ENCODE results near the gene LIN7C. TPM values are rescaled to one million over a fixed set of nuclear protein-coding genes. Genes with fewer than 3 reads are reported as not detected.
A peak's percentile ranks its signal among the peaks of the same experiment; 100 is the strongest.

Gene LIN7C
- total and polyA plus RNA-seq, 4 donors: 5.2 to 43.7 (median 25.8) TPM

DNA sequence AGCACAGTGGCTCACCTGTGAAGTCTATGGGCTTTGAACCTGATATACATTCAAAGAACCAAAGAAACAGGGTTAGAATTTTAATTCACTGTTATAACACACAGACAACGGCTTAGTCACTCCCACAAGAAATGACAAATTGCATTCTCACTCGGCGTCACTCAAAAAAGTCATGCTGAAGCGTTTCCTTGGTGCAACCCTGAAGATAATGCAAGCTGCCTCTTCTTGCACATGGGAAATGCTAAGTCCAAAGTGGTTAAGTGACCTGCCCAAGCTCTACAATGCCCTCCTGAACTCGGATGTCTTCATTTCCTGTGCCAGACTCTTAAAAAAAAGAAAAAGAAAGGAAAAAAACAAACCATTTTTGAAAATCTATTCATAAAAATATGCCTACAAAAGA is 44.0 kb downstream of the LIN7C start:
- H3K4me3 ChIP-seq (ENCODE audit: low read depth in 1 of 3, low read length in 3 of 3): no peak overlapping the region
- H3K4me1 ChIP-seq (ENCODE audit: control insufficient read depth in 4 of 4, insufficient read depth in 4 of 4, low read length in 3 of 4): peaks cover 8 to 47% (median 21%) of the 10 kb centered on the region in 4 donors
- no peaks in the 10 kb centered on the region for H3K36me3 ChIP-seq (ENCODE audit: control insufficient read depth in 4 of 4, insufficient read depth in 3 of 4, low read depth in 1 of 4, low read length in 3 of 4)
- H3K27ac ChIP-seq (ENCODE audit: low read depth in 1 of 2, low read length in 2 of 2): no peak overlapping the region
- no peaks in the 10 kb centered on the region for H3K9me3 ChIP-seq (ENCODE audit: control insufficient read depth in 4 of 4, low read length in 3 of 4)
- no peaks in the 10 kb centered on the region for H3K27me3 ChIP-seq (ENCODE audit: control insufficient read depth in 4 of 4, insufficient read depth in 4 of 4, low read length in 3 of 4)
- 73% methylated on average over 5 of the region's 5 CpGs for WGBS
- H3K9ac ChIP-seq (ENCODE audit: low read depth in 1 of 2, low read length in 2 of 2): no peak overlapping the region
- DNase-seq (ENCODE audit: low spot score): no peak
- TF ChIP-seq, protein P1, sequence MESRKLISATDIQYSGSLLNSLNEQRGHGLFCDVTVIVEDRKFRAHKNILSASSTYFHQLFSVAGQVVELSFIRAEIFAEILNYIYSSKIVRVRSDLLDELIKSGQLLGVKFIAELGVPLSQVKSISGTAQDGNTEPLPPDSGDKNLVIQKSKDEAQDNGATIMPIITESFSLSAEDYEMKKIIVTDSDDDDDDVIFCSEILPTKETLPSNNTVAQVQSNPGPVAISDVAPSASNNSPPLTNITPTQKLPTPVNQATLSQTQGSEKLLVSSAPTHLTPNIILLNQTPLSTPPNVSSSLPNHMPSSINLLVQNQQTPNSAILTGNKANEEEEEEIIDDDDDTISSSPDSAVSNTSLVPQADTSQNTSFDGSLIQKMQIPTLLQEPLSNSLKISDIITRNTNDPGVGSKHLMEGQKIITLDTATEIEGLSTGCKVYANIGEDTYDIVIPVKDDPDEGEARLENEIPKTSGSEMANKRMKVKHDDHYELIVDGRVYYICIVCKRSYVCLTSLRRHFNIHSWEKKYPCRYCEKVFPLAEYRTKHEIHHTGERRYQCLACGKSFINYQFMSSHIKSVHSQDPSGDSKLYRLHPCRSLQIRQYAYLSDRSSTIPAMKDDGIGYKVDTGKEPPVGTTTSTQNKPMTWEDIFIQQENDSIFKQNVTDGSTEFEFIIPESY (IDR thresholded peaks at IDR 0.05): no peak
- no peak for TF ChIP-seq EGR1 (IDR thresholded peaks at IDR 0.05; ENCODE audit: low read depth in 2 of 2)
- no peak for TF ChIP-seq NR2F2 (IDR thresholded peaks at IDR 0.05)
- no peak for TF ChIP-seq HNF4A (conservative IDR thresholded peaks at IDR 0.05)
- TF ChIP-seq JUND (IDR thresholded peaks at IDR 0.05): no peak

DNA sequence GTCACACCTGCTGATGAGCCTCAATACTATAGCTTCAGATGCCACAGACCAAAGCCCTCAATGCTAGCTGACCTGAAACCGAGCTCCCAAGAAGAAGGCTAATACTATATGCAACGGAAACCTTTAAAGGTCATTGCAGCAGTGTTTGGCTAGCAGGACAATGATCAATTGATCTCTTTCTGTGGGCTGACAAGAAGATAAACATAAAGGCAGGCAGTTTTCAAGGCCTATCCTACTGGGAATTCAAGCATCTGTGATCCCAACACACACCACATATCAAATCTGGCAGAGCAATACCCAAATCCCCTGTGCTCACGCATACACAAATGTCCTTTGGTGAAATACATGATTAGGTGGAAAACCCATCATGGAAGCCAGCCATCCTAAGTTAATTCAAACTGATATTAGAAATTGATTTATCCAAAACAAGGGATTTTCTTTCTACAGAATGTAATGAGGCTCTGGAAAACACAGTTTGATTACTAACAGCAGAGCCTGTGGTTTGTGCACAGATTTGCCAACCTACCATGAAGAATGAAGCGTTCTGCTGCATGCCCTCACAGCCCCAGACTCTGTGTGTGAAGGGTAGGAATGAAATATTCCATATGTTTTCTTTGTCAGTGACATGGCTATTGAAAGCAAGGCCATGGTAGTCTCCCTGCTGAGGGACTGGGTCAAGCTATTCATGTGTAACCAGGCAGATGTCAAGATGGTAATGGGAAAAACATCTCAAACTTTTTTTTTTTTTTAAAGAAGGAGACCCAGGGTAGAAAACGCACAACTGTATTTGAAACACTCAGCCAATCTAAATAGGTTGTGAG is 46.2 kb downstream of the LIN7C start:
- Histone ChIP-seq H3K27me3 (ENCODE audit: control insufficient read depth in 4 of 4, insufficient read depth in 4 of 4, low read length in 3 of 4) (no peaks in the 10 kb centered on the region), H3K4me1 (ENCODE audit: control insufficient read depth in 4 of 4, insufficient read depth in 4 of 4, low read length in 3 of 4) (peaks cover 11 to 59% (median 34%) of the 10 kb centered on the region in 4 donors), H3K9ac (ENCODE audit: low read depth in 1 of 2, low read length in 2 of 2) (no peak overlapping the region), H3K36me3 (ENCODE audit: control insufficient read depth in 4 of 4, insufficient read depth in 3 of 4, low read depth in 1 of 4, low read length in 3 of 4) (no peaks in the 10 kb centered on the region), H3K4me3 (ENCODE audit: low read depth in 1 of 3, low read length in 3 of 3) (no peak overlapping the region), H3K27ac (ENCODE audit: low read depth in 1 of 2, low read length in 2 of 2) (peak overlapping the region in 1 of 2 donors; percentile 15), H3K9me3 (ENCODE audit: control insufficient read depth in 4 of 4, low read length in 3 of 4) (no peaks in the 10 kb centered on the region)
- 63% methylated on average over 5 of the region's 5 CpGs for WGBS
- no peak for DNase-seq (ENCODE audit: low spot score)
- TF ChIP-seq HNF4A (conservative IDR thresholded peaks at IDR 0.05) (peak; percentile 20 to 21), RAD21 (IDR thresholded peaks at IDR 0.05) (peak in 1 of 2 donors; percentile 34), JUND (IDR thresholded peaks at IDR 0.05) (peak in 1 of 2 donors; percentile 14), NR2F2 (IDR thresholded peaks at IDR 0.05) (no peak), YY1 (IDR thresholded peaks at IDR 0.05) (no peak), HNF4G (IDR thresholded peaks at IDR 0.05) (no peak)
- TF ChIP-seq, protein P2, sequence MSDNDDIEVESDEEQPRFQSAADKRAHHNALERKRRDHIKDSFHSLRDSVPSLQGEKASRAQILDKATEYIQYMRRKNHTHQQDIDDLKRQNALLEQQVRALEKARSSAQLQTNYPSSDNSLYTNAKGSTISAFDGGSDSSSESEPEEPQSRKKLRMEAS (IDR thresholded peaks at IDR 0.05): no peak
- TF ChIP-seq, protein P3, sequence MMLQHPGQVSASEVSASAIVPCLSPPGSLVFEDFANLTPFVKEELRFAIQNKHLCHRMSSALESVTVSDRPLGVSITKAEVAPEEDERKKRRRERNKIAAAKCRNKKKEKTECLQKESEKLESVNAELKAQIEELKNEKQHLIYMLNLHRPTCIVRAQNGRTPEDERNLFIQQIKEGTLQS (IDR thresholded peaks at IDR 0.05): no peak
- TF ChIP-seq, protein P4, sequence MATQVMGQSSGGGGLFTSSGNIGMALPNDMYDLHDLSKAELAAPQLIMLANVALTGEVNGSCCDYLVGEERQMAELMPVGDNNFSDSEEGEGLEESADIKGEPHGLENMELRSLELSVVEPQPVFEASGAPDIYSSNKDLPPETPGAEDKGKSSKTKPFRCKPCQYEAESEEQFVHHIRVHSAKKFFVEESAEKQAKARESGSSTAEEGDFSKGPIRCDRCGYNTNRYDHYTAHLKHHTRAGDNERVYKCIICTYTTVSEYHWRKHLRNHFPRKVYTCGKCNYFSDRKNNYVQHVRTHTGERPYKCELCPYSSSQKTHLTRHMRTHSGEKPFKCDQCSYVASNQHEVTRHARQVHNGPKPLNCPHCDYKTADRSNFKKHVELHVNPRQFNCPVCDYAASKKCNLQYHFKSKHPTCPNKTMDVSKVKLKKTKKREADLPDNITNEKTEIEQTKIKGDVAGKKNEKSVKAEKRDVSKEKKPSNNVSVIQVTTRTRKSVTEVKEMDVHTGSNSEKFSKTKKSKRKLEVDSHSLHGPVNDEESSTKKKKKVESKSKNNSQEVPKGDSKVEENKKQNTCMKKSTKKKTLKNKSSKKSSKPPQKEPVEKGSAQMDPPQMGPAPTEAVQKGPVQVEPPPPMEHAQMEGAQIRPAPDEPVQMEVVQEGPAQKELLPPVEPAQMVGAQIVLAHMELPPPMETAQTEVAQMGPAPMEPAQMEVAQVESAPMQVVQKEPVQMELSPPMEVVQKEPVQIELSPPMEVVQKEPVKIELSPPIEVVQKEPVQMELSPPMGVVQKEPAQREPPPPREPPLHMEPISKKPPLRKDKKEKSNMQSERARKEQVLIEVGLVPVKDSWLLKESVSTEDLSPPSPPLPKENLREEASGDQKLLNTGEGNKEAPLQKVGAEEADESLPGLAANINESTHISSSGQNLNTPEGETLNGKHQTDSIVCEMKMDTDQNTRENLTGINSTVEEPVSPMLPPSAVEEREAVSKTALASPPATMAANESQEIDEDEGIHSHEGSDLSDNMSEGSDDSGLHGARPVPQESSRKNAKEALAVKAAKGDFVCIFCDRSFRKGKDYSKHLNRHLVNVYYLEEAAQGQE (IDR thresholded peaks at IDR 0.05): no peak

Data from liver (tissue), 9 donors.